Urinary bladder (tissue), 4 donors: ENCODE results near the gene KTI12. TPM values are rescaled to one million over a fixed set of nuclear protein-coding genes. Genes with fewer than 3 reads are reported as not detected.
"Not testable (repeated sequence)": the region's sequence is repeated elsewhere in the genome, so short reads cannot be mapped to it uniquely, and the experiment has no call there.

ENCODE experiments used
- DNase-seq: peaks from one replicate; pipeline ENCODE4 v3.0.0-alpha.2; 2015; ENCODE audit errors: extremely low spot score
- H3K27ac ChIP-seq: one replicate; pipeline ENCODE4 v1.5.1; 2013; ENCODE audit warnings: low read depth, mild to moderate bottlenecking, moderate library complexity
- H3K36me3 ChIP-seq: one replicate; pipeline ENCODE4 v1.6.1; 2013; ENCODE audit warnings: mild to moderate bottlenecking, moderate library complexity; ENCODE audit not compliant: insufficient read depth
- H3K4me1 ChIP-seq: one replicate; pipeline ENCODE4 v1.6.1; 2013; ENCODE audit warnings: mild to moderate bottlenecking, moderate library complexity; ENCODE audit not compliant: insufficient read depth
- H3K4me3 ChIP-seq: one replicate; pipeline ENCODE4 v1.5.1; 2013; ENCODE audit warnings: low read depth, low read length
- WGBS: extraction: QIAGEN DNeasy Blood & Tissue Kit; methylation state at CpG from one replicate; pipeline ENCODE4 v1.1.7; 2013; 5-methylcytosine and 5-hydroxymethylcytosine counted together
- polyA plus RNA-seq: library from polyadenylated mRNA; stranded (reverse); fragments of 200-250 nt; gene quantifications from one replicate; pipeline ENCODE4 v1.2.3, GENCODE V29; 2013
- total RNA-seq: library from RNA; depleted of rRNA; stranded (reverse); fragments of >200 nt; gene quantifications from one replicate; pipeline ENCODE4 v1.2.3, GENCODE V29; 2014
- donor health status: healthy with polysubstance abuse.
- donor health status: healthy.

KTI12 gene
- total and polyA plus RNA-seq, 2 donors: 4.9 to 11.1 TPM

DNA sequence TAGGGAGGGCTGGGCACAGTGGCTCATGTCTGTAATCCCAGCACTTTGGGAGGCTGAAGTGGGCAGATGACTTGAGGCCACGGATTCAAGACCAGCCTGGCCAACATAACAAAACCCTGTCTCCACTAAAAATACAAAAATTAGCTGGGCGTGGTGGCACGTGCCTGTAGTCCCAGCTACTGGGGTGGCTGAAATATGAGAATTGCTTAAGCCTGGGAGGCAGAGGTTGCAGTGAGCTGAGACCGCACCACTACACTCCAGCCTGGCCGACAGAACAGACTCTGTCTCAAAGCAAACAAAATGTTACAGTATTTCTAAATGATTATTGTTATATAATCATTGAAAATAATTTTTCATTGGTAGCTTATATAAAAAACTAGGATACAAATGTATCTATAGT is 4.8 kb downstream of the KTI12 start:
- not testable (repeated sequence) for DNase-seq, H3K27ac ChIP-seq
- WGBS: 93% methylated on average over 5 of the region's 5 CpGs

DNA sequence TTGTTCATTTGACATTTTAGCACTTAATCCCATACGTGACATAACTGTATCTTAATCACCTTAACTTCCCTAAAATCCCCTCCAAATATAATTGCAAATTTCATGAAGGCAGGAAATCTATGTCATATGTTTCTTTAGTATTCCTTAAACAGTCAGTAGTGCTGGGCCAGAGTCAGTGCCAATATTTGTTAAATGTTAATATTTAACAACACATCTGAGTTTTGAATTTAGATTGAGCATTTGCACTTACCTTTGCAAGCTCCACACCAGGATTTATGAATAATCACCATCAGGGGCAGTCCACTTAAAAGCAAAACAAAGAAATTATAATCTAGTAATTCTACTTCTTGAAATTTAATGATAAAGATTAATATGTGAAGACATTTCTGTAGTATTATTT is 5.3 kb downstream of the KTI12 start:
- no peak overlapping the region for H3K4me3 ChIP-seq
- no peak for DNase-seq
- H3K4me1 ChIP-seq: no peaks in the 10 kb centered on the region
- peaks cover under 1% of the 10 kb centered on the region for H3K36me3 ChIP-seq
- no peak overlapping the region for H3K27ac ChIP-seq
- WGBS: 90% methylated on average over 1 of the region's 1 CpG

More for the DNA sequence above, 4.8 kb downstream of the KTI12 start:
- H3K36me3 ChIP-seq, H3K4me3 ChIP-seq, H3K4me1 ChIP-seq: not testable (repeated sequence)

DNA sequence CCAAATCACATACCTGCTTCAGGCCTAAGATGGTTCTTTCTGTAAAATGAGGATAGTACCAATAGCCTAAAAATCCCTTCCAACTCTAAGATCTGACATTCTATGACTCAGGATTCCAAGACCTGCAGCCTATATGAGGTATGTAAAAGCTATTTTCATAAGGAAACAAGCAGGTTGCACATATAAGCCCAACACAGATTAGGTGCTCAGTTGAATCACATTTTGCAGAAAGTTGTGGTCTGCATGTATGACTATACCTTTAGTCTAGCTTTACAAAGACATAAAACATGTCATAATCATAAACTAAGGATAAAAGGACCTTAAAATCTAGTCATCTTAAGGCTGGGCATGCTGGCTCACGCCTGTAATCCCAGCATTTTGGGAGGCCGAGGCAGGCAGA is 7.3 kb downstream of the KTI12 start:
- H3K36me3 ChIP-seq: peaks cover 4% of the 10 kb centered on the region
- no peak for DNase-seq
- H3K27ac ChIP-seq: no peak overlapping the region
- no peaks in the 10 kb centered on the region for H3K4me1 ChIP-seq
- 98% methylated on average over 2 of the region's 2 CpGs for WGBS
- H3K4me3 ChIP-seq: no peak overlapping the region

GRCh38 chr1:52022133-52022532 is 11.5 kb downstream of the KTI12 start:
- WGBS: 78% methylated on average over 2 of the region's 2 CpGs
- no peaks in the 10 kb centered on the region for H3K4me1 ChIP-seq
- H3K27ac ChIP-seq: no peak overlapping the region
- peaks cover 4% of the 10 kb centered on the region for H3K36me3 ChIP-seq
- no peak for DNase-seq
- no peak overlapping the region for H3K4me3 ChIP-seq

DNA sequence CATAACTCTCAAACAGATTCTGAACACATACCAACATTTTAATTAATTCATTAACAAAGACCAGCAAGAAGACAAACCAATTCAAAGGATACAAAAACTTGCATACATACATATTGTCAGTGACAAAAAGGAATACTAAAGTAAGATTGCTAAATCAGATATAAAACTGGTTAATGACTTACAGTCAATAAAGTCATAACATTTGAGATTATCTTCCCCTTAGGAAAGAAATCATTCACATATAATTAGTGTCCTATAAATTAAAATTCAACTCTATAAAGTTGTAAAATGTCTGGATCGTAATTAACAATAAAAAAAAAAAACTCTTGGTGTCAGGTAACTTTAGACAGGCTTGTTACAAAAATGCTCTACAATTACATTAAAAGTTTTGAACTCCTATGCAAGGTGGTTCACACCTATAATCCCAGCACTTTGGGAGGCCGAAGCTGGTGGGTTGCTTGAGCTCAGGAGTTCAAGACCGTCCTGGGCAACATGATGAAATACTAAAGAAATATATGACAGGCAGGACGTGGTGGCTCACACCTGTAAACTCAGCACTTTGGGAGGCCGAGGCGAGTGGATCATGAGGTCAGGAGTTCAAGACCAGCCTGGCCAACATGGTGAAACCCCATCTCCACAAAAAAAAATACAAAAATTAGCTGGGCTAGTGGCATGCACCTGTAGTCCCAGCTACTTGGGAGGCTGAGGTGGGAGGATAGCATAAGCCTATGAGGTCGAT is 25.4 kb downstream of the KTI12 start:
- WGBS: 87% methylated on average over 7 of the region's 7 CpGs
- H3K4me1 ChIP-seq: no peaks in the 10 kb centered on the region
- H3K36me3 ChIP-seq: no peaks in the 10 kb centered on the region
- H3K27ac ChIP-seq: no peak overlapping the region
- H3K4me3 ChIP-seq: no peak overlapping the region
- DNase-seq: no peak

DNA sequence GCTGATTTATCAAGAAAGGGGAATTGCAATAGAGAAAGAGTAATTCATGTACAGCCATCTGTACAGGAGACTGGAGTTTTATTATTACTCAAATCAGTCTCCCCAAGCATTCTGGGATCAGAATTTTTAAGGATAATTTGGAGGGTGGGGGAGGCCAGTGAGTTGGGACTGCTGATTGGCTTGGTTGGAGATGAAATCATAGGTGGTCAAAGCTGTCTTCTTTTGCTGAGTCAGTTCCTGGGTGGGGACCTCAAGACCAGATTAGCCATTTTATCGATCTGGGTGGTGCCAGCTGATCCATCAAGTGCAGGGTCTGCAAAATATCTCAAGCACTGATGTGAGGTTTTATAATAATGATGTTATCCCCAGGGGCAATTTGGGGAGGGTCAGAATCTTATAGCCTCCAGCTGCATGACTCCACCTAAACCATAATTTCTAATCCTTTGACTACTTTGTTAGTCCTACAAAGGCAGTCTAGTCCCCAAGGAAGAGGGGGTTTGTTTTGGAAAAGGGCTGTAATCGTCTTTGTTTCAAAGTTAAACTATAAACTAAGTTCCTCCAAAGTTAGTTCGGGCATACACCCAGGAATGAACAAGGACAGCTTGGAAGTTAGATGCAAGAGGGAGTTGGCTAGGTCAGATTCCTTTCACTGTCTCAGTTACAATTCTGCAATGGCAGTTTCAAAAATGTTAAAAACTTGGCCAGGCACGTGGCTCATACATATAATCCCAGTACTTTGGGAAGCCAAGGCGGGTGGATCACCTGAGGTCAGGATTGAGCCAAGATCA is 26.2 kb downstream of the KTI12 start:
- WGBS: 31% methylated on average over 5 of the region's 5 CpGs
- Histone ChIP-seq H3K4me3 (no peak overlapping the region), H3K27ac (no peak overlapping the region), H3K36me3 (no peaks in the 10 kb centered on the region), H3K4me1 (no peaks in the 10 kb centered on the region)
- DNase-seq: no peak

- not testable (repeated sequence) for DNase-seq, H3K4me3 ChIP-seq, H3K4me1 ChIP-seq, H3K27ac ChIP-seq, H3K36me3 ChIP-seq
- WGBS: 35% methylated on average over 5 of the region's 5 CpGs
Observed at GRCh38 chr1:52006081-52006553, 27.5 kb downstream of the KTI12 start.

- H3K4me3 ChIP-seq, DNase-seq, H3K27ac ChIP-seq, H3K36me3 ChIP-seq, H3K4me1 ChIP-seq: not testable (repeated sequence)
- WGBS: 38% methylated on average over 3 of the region's 3 CpGs
Observed at GRCh38 chr1:52005548-52005947, 28.1 kb downstream of the KTI12 start.

GRCh38 chr1:52003877-52004276 is 29.7 kb downstream of the KTI12 start:
- no peak overlapping the region for H3K4me3 ChIP-seq
- H3K36me3 ChIP-seq: no peaks in the 10 kb centered on the region
- no peak for DNase-seq
- H3K4me1 ChIP-seq: no peaks in the 10 kb centered on the region
- H3K27ac ChIP-seq: no peak overlapping the region
- WGBS: 73% methylated on average over 4 of the region's 4 CpGs

DNA sequence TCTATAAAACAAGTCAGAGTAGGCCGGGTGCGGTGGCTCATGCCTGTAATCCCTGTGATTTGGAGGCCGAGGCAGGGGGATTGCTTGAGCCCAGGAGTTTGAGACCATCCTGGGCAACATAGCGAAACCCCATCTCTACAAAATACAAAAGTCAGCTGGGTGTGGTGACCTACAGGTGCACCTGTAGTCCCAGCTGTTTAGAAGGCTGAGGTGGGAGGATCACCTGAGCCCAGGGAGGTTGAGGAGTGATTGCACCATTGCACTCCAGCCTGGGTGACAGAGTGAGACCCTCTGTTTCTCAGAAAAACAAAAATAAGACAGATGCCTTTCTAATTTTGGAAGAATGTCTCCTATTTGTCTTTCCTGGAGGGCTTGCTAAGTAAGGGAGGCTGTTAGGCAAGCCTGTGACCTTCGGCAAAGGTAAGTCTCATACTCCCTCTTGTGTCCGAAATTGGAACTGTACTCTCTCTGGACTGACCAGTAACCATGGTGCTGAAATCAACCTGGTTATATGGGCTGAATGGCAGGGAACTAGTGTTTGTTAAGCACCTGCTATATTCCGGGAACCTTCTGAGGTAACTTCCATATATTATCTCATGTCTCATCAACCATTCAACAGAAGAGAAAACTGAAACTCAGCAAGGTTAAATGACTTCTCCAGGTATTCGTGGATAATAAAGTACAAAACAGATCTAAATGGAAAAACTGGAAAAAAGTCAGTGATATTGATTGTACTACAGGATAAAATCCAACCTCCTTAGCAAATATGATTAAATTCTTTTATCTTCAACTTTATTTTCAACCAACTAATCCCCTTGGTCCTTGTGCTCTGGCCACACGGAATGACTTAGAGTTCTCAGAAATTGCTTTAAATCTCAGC is 31.3 kb downstream of the KTI12 start:
- H3K27ac ChIP-seq: no peak overlapping the region
- H3K36me3 ChIP-seq: no peaks in the 10 kb centered on the region
- 51% methylated on average over 9 of the region's 9 CpGs for WGBS
- H3K4me1 ChIP-seq: no peaks in the 10 kb centered on the region
- no peak overlapping the region for H3K4me3 ChIP-seq
- peak; percentile 48 for DNase-seq

DNA sequence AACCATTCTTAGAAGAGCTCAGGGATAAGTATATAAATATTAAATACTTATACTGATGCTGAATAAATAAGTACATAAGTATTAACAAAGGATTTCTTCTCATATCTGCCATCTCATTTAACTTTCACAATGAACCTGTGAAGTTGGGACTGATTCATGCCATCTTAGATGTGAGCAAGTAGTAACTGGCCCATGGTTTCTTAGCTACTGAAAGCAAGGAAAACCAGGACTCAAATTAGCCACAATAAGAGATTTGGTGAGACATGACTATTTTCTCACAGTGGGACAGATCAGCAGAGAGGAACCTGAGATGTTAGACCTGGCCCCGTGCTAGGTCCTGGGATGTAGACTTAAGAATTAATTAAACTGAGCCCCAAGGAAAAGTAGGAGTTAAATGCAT is 34.9 kb downstream of the KTI12 start:
- no peak overlapping the region for H3K27ac ChIP-seq
- no peaks in the 10 kb centered on the region for H3K4me1 ChIP-seq
- 87% methylated on average over 1 of the region's 1 CpG for WGBS
- no peak overlapping the region for H3K4me3 ChIP-seq
- H3K36me3 ChIP-seq: no peaks in the 10 kb centered on the region
- no peak for DNase-seq

GRCh38 chr1:51997974-51998382 is 35.6 kb downstream of the KTI12 start:
- no peaks in the 10 kb centered on the region for H3K36me3 ChIP-seq
- 26% methylated on average over 5 of the region's 5 CpGs for WGBS
- H3K4me3 ChIP-seq: no peak overlapping the region
- H3K27ac ChIP-seq: no peak overlapping the region
- DNase-seq: no peak
- H3K4me1 ChIP-seq: no peaks in the 10 kb centered on the region

DNA sequence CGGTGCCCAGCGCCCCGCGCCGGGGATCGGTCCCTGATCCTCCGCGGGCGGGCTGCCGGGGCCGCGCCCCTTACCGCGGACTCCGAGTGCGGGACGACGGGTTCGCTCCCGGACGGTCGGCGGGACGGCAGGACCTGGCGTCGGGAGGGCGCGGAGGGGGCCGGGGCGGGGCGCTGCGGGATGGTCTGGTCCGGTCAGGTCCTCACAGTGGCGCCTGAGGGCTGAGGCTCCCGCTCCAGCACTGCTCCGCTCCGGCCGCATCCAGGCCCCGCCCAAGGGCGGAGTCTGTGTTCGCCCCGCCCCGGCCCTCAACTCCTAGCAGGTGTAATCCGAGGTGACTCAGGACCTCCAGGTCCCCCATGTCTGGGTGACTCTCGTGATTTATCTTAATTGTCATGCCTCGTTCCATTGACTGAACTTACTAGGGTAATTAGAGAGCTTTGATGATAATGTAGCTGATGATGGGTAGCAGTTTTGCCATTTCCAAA is 43.1 kb downstream of the KTI12 start, which contains the start of gene RAB3B:
Gene RAB3B (minus strand): TSS at position 223 of the 488 bp plus-strand sequence. CDS start 13,583 bp downstream, outside the sequence.
- peak; percentile 6 for DNase-seq
- 2% methylated on average over 46 of the region's 46 CpGs for WGBS

More for the DNA sequence above, 43.1 kb downstream of the KTI12 start, which contains the start of gene RAB3B:
- no peaks in the 10 kb centered on the region for H3K36me3 ChIP-seq
- no peak within 1 kb of the TSS for H3K27ac ChIP-seq
- H3K4me3 ChIP-seq: peak within 1 kb of the TSS; percentile 53
- H3K4me1 ChIP-seq: no peaks in the 10 kb centered on the region
